Activated T-cell treated with anti-CD3 and anti-CD28 coated beads for 24 hours (primary cell): ENCODE results near the gene KRT3.
"Not testable (repeated sequence)": the region's sequence is repeated elsewhere in the genome, so short reads cannot be mapped to it uniquely, and the experiment has no call there.

Source experiments
- DNase-seq: peaks from one replicate; pipeline ENCODE4 v3.0.0-alpha.2; 2020; ENCODE audit warnings: low read depth

The KRT3 gene

DNA sequence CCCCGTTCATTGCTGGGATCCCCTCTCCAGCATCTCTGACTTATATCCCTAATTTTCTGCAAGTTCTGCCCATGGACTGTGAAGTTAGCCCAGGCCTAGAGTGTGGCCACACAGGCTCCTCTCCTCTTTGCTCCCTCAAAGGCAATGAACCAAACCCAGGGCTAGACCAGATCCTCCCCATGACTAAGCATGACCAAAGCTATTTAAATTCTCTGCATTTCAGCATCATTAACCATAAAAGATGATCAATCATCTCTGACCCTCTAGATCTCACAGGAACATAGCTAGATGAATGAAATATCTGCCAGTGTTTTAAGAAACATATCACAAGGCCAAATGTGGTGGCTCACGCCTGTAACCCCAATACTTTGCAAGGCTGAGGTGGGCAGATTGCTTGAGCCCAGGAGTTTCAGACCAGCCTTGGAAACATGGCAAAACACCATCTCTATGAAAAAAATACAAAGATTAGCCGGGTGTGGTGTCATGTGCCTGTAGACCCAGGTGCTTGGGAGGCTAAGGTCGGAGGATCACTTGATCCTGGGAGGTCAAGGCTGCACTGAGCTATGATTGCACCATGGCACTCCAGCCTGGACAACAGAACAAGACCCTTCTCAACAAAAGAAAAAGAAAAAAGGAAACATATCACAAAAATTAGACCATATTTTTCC, 2.2 kb upstream of the KRT3 start:
- no peak for DNase-seq

DNA sequence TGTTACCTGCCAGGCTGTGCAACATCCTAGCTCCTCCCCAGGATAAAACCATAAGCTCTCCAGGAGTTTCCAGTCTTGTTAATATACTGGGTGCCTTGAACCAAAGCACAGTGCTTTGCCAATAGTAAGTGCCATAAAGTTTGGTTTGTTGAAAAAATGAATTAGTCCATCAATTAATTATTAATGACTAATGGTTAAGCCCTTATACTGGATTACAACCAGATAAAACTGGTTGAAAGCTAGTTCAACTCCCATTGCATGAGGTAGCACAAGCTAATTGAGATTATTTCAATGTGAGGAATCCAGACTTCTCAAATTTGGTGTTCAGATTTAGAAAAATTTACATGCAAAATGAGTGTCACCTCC, 1.6 kb upstream of the KRT3 start:
- DNase-seq, result no peak

DNA sequence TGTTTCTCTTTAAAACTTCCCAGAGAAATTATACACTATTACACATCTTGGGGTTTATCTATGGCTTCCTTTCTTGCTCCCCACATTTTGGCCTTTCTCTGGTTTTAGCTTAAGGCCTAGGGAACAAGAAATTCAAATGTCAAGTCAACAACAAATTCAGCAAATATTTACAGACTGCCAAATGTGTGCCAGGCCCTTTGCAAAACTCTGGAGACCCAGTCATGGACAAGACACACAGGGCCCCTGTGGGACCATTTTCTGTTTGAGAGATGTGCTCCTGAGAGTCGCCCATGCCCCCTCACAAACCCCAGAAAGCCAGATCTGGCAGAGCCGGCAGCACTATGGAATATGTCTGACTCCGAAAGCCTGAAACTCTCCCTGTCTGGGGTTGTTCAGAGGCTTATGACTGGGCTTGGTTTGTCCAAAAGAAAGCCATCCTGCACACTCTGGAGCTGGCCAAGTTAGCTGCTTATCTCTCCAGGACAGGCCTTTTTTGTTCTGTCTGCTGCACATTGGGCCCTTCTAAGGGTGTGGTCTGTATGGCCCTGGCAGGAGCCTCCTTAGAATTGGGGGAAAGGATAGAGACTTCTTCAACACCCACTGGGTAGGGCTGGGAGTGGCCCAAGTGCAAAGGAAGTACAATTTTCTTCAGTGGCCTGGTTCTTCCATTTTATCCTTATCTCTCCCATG, 1.1 kb upstream of the KRT3 start:
- DNase-seq, result no peak

GRCh38 chr12:52796429-52796794, 495 bp upstream of the KRT3 start:
- DNase-seq, result no peak

DNA sequence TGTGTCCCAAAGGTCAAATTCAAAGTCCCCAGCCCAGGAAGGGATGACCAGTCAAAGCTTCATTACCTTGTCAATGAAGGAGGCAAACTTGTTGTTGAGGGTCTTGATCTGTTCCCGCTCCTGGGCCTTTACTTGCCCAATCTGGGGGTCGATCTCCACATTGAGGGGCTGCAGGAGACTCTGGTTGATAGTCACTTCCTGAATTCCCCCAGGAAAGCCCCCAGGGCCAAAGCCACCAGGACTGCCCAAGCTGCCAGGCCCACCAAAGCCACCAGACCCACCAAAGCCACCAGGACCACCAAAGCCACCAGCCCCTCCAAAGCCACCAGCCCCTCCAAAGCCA, 614 bp downstream of the KRT3 start:
- not testable (repeated sequence) for DNase-seq

GRCh38 chr12:52794479-52795331, 1.2 kb downstream of the KRT3 start:
- no peak for DNase-seq

- DNase-seq, result no peak
Observed at GRCh38 chr12:52792185-52793029, 3.5 kb downstream of the KRT3 start.

- DNase-seq, result no peak
Observed at GRCh38 chr12:52791271-52792184, 4.4 kb downstream of the KRT3 start.

DNA sequence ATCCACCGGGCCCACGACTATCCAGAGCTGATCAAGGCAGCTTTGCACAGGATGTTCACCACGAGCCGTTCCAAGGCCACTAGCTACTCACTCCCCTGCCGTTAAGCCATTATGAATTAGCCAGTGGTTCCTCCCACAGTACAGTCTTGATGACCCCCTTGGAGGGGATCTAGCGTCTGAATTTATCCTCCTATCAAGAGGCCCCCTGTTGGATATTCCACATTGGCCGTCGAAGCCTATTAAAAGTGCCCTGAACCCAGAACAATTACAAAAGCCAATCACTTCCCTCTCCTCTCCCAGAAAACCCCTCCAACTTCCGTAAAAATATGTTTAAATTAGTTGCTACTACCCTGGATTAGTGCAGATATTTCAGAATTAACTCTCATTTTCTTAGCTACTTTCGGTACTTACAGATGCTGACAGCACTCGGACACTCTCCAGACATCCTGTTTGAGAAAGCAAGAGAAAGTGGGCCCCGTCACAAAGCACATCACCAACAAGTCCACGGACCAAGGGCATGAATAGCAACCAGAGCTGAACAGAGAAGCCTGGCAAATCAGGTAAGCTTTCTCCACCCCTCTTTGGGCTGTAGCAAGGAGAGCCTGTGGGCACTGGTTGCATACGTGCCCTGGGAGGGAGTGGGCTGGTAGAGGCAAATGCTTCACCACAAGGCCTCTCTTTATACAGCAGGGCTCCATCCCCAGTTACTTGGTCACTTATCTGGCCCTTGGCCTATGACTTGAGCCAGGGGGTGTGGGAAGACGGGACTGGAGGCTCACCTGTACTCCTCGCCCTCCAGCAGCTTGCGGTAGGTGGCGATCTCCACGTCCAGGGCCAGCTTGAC, 5.3 kb downstream of the KRT3 start:
- no peak for DNase-seq

- no peak for DNase-seq
Observed at GRCh38 chr12:52789637-52790426, 6.1 kb downstream of the KRT3 start.

GRCh38 chr12:52788876-52789636, 6.9 kb downstream of the KRT3 start:
- no peak for DNase-seq

- no peak for DNase-seq
Observed at GRCh38 chr12:52788192-52788875, 7.6 kb downstream of the KRT3 start.

DNA sequence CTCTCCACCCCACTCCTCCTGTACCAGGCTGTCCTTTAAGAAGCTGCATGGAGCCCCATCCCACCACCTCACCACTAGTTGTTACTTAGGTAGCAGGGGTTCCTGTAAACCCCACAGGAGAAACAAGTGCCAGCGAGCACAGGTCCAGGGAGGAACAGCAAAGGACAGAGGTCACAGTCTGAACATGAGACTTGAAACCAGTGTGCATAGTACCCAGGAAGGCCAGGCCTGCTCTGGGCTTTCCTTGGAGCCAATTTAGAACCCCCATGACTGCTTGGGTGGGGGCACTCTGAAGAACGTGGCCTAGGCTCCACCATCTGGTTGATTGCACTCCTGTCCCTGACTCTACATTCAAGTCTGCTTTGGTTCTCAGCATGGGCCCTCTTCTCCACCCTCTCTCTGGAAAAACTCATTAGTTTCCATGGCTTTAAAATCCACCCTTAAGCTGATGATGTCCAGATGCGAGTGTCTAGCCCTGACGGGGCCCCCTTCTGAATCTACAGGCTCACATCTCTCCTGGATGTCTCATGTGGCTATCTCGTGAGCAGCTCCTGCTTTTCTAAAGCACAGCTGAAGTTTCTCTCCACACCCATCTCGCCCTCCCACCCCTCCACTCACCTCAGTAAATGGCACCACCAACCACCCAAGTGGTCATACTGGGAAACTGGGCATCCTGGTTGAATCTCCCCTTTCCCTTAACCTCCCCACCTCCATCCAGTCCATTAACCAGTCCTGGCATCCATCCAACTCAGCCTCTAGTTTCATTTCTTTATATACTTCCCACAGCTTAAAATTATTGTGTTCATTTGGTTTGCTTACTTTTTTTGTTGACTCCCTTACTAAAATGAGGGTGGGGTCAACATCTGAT, 8.4 kb downstream of the KRT3 start:
- no peak for DNase-seq

DNA sequence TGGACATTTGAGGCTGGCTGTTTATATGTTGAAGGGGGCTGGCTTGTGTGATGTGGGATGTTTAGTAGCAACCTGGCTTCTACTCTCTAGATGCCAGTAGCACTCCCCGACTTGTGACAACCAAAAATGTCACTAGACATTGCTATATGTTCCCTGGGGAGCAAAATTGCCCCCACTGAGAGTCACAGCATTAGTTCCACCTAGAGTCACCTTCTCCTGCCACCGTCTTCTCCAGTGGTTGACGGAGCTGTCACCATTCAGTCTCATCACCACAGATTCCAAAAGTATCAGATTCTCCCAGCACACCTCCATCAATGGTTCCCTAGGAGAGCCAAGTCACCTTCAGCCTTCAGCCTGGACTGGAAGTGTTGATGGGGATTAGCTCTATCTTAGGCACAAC, 11.0 kb downstream of the KRT3 start:
- no peak for DNase-seq

DNA sequence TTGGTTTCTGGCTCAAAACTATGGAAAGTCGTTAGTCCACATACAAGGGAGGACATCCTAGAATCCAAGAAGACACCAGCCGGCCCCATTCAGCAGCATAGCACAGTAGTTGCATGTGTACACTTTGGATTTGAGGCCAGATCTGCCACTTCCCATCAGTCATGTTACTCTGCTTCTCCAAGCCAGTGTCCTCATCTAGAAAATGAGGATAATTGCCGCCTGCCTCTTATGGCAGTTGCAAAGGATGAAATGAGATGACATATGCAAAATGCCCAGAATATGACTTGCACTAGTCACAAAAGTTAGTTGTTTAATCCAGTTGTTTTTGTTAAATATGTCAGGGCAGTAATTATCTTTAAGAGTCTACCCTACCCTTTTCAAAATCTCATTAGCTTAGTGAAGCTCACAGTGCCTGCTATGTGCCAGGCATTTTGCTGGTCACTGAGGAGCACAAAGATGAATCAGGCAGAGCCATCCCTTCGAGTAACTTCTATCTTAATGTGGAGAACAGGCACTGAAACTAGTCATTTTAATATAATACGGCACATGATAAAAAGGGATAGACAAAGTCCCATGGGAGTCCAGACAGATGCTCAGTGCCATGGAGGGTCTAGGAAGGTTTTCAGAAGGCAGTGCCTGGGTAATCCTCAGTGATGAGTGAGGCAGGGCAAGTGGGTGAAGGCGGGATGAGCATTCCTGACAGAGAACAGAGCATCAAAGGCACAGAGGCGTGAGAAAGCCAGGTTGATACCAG, 12.2 kb downstream of the KRT3 start:
- no peak for DNase-seq

DNA sequence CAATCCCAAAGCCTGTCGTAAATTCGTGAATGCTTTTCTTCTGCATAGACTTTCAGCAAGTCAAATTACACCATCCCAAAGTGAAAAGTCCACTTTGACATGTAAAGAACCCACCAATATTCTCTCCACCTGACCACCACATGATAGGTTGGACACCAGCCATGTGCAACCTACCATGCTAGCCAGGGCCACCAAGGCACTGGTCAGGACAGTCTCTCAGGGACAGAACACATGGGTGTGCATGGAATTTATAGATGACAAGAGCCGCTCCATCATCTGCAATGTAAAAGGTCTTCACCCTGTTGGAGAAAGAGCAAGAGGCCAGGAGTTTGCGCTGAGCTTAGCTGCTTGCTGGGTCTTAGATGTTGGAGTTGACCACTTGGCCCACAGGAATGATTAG, 13.4 kb downstream of the KRT3 start:
- DNase-seq, result no peak
